SK-N-SH treated with all-trans-retinoic acid at 6 μM for 48 hours (cell line): Measurements from ENCODE around the gene TFB2M.

ENCODE experiments used
- ATAC-seq: fragments of 200-7000 bp; cut with Tn5 transposase; 3 replicates; pipeline ENCODE4 v1.9.1; 2020; ENCODE audit warnings: mild to moderate bottlenecking, moderate library complexity
- ARNTL ChIP-seq: fragments of 450-650 bp; formaldehyde crosslinking; IDR thresholded peaks from 2 replicates; pipeline ENCODE4 v1.5.0; 2020; ENCODE audit warnings: low read depth, mild to moderate bottlenecking, moderate library complexity, borderline replicate concordance
- CREB5 ChIP-seq: fragments of 250-450 bp; sonication (Bioruptor Pico); IDR thresholded peaks from 2 replicates; pipeline ENCODE4 v1.5.1; 2020; ENCODE audit warnings: low read depth, mild to moderate bottlenecking, moderate library complexity
- CSDC2 ChIP-seq: fragments of 250-450 bp; sonication (Bioruptor Pico); IDR thresholded peaks from 2 replicates; pipeline ENCODE4 v1.5.0; 2020; ENCODE audit warnings: mild to moderate bottlenecking, moderate library complexity
- CSRNP3 ChIP-seq: fragments of 250-450 bp; sonication (Bioruptor Pico); IDR thresholded peaks from 2 replicates; pipeline ENCODE4 v1.5.1; 2021; ENCODE audit warnings: mild to moderate bottlenecking, moderate library complexity
- GLIS3 ChIP-seq: fragments of 250-450 bp; sonication (Bioruptor Pico); IDR thresholded peaks from 2 replicates; pipeline ENCODE4 v1.5.0; 2020; ENCODE audit warnings: mild to moderate bottlenecking, moderate library complexity
- ISL1 ChIP-seq: fragments of 250-450 bp; sonication (Bioruptor Pico); IDR thresholded peaks from 2 replicates; pipeline ENCODE4 v2.1.2; 2022; ENCODE audit warnings: mild to moderate bottlenecking, moderate library complexity
- OSR1 ChIP-seq: fragments of 250-450 bp; sonication (Bioruptor Pico); IDR thresholded peaks from 2 replicates; pipeline ENCODE4 v1.8.0; 2022; ENCODE audit warnings: moderate library complexity, mild to moderate bottlenecking, inconsistent platforms
- PATZ1 ChIP-seq: fragments of 250-450 bp; sonication (Bioruptor Pico); IDR thresholded peaks from 2 replicates; pipeline ENCODE4 v1.8.0; 2020; ENCODE audit warnings: mild to moderate bottlenecking, moderate library complexity, borderline replicate concordance
- PPARA ChIP-seq: fragments of 250-450 bp; sonication (Bioruptor Pico); IDR thresholded peaks from 2 replicates; pipeline ENCODE4 v1.5.0; 2020; ENCODE audit warnings: mild to moderate bottlenecking, borderline replicate concordance
- RARB ChIP-seq: fragments of 250-450 bp; sonication (Bioruptor Pico); IDR thresholded peaks from 2 replicates; pipeline ENCODE4 v1.8.0; 2021; ENCODE audit warnings: mild to moderate bottlenecking, moderate library complexity
- SNAI2 ChIP-seq: fragments of 250-450 bp; sonication (Bioruptor Pico); IDR thresholded peaks from 2 replicates; pipeline ENCODE4 v1.5.0; 2020; ENCODE audit warnings: mild to moderate bottlenecking, moderate library complexity
- TCF4 ChIP-seq: fragments of 250-450 bp; sonication (Bioruptor Pico); IDR thresholded peaks from 2 replicates; pipeline ENCODE4 v1.8.0; 2021; ENCODE audit warnings: mild to moderate bottlenecking, moderate library complexity, borderline replicate concordance
- TOX ChIP-seq: fragments of 250-450 bp; sonication (Bioruptor Pico); IDR thresholded peaks from 2 replicates; pipeline ENCODE4 v1.8.0; 2021; ENCODE audit warnings: mild to moderate bottlenecking, moderate library complexity, borderline replicate concordance
- TSHZ2 ChIP-seq: fragments of 250-450 bp; sonication (Bioruptor Pico); IDR thresholded peaks from 2 replicates; pipeline ENCODE4 v1.5.0; 2020; ENCODE audit warnings: mild to moderate bottlenecking, moderate library complexity
- ZC3H10 ChIP-seq: fragments of 250-450 bp; sonication (Bioruptor Pico); IDR thresholded peaks from 2 replicates; pipeline ENCODE4 v1.5.1; 2021; ENCODE audit warnings: mild to moderate bottlenecking, moderate library complexity
- ZFP3 ChIP-seq: fragments of 250-450 bp; sonication (Bioruptor Pico); IDR thresholded peaks from 2 replicates; pipeline ENCODE4 v1.5.0; 2020; ENCODE audit warnings: mild to moderate bottlenecking, moderate library complexity
- ZFP30 ChIP-seq: fragments of 450-650 bp; formaldehyde crosslinking; IDR thresholded peaks from 2 replicates; pipeline ENCODE4 v1.5.0; 2022; ENCODE audit warnings: mild to moderate bottlenecking, moderate library complexity
- ZNF565 ChIP-seq: fragments of 450-650 bp; formaldehyde crosslinking; conservative IDR thresholded peaks from 2 replicates; pipeline ENCODE4 v1.5.0; 2020; ENCODE audit warnings: low read depth, mild to moderate bottlenecking, moderate library complexity
- ZNF70 ChIP-seq: fragments of 450-650 bp; formaldehyde crosslinking; IDR thresholded peaks from 2 replicates; pipeline ENCODE4 v1.5.0; 2020; ENCODE audit warnings: mild to moderate bottlenecking, moderate library complexity
- ZNF8 ChIP-seq: fragments of 450-650 bp; formaldehyde crosslinking; IDR thresholded peaks from 2 replicates; pipeline ENCODE4 v1.5.0; 2020; ENCODE audit warnings: mild to moderate bottlenecking, moderate library complexity
- TF ChIP-seq, protein P1 (sequence below): fragments of 250-450 bp; sonication (Bioruptor Pico); IDR thresholded peaks from 2 replicates; pipeline ENCODE4 v1.8.0; 2021; ENCODE audit warnings: low read depth, mild to moderate bottlenecking, moderate library complexity, borderline replicate concordance

TFB2M gene

GRCh38 chr1:246587032-246587431 is 21.0 kb upstream of the TFB2M start:
- no peak for TF ChIP-seq TOX (CRISPR knock-in tag)
- no peak for TF ChIP-seq ZFP30 (CRISPR knock-in tag)
- TF ChIP-seq, all 23 proteins: peak for 0
- peak; percentile 41; the same call in 2 of the 3 replicates for ATAC-seq

GRCh38 chr1:246583448-246584185 is 17.6 kb upstream of the TFB2M start:
- ATAC-seq, result no peak; the same call in 2 of the 3 replicates
- TF ChIP-seq PPARA (CRISPR knock-in tag) (no peak), TSHZ2 (CRISPR knock-in tag) (no peak), TCF4 (CRISPR knock-in tag) (no peak), ZC3H10 (CRISPR knock-in tag) (no peak), CSRNP3 (CRISPR knock-in tag) (no peak), RARB (no peak), CSDC2 (CRISPR knock-in tag) (no peak), ZFP30 (CRISPR knock-in tag) (no peak), OSR1 (CRISPR knock-in tag) (no peak), GLIS3 (no peak), ZNF8 (CRISPR knock-in tag) (no peak), ZFP3 (no peak), SNAI2 (no peak), ZNF70 (CRISPR knock-in tag) (no peak), TOX (CRISPR knock-in tag) (no peak), CREB5 (no peak), ISL1 (no peak), ARNTL (CRISPR knock-in tag) (no peak), PATZ1 (CRISPR knock-in tag) (no peak)
- TF ChIP-seq, all 23 proteins: peak for 0

GRCh38 chr1:246583056-246583440 is 17.0 kb upstream of the TFB2M start:
- no peak for ATAC-seq
- TF ChIP-seq OSR1 (CRISPR knock-in tag) (no peak), ZC3H10 (CRISPR knock-in tag) (no peak), RARB (no peak), TCF4 (CRISPR knock-in tag) (no peak), ISL1 (no peak), ZFP3 (no peak), ZNF70 (CRISPR knock-in tag) (no peak), ZFP30 (CRISPR knock-in tag) (no peak), TSHZ2 (CRISPR knock-in tag) (no peak), ZNF8 (CRISPR knock-in tag) (no peak), PATZ1 (CRISPR knock-in tag) (no peak), ZNF565 (CRISPR knock-in tag) (no peak), SNAI2 (no peak), CSDC2 (CRISPR knock-in tag) (no peak)
- TF ChIP-seq, protein P1, sequence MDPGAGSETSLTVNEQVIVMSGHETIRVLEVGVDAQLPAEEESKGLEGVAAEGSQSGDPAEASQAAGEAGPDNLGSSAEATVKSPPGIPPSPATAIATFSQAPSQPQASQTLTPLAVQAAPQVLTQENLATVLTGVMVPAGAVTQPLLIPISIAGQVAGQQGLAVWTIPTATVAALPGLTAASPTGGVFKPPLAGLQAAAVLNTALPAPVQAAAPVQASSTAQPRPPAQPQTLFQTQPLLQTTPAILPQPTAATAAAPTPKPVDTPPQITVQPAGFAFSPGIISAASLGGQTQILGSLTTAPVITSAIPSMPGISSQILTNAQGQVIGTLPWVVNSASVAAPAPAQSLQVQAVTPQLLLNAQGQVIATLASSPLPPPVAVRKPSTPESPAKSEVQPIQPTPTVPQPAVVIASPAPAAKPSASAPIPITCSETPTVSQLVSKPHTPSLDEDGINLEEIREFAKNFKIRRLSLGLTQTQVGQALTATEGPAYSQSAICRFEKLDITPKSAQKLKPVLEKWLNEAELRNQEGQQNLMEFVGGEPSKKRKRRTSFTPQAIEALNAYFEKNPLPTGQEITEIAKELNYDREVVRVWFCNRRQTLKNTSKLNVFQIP, result no peak
